H9 (cell line): ENCODE data around the gene POU2AF3. TPM values are rescaled to one million over a fixed set of nuclear protein-coding genes. Genes with fewer than 3 reads are reported as not detected.

Experiments
- DNase-seq: peaks from one replicate; pipeline ENCODE4 v3.0.0-alpha.2; 2017
- H2AFZ ChIP-seq: one replicate; pipeline ENCODE4 v1.6.1; 2013; ENCODE audit warnings: mild to moderate bottlenecking, low read length, control low read depth, moderate library complexity
- H2AK5ac ChIP-seq: 2 replicates; pipeline ENCODE4 v1.6.1; 2013; ENCODE audit warnings: low read length, control low read depth, mixed read lengths; ENCODE audit not compliant: insufficient read length
- H2BK120ac ChIP-seq: one replicate; pipeline ENCODE4 v1.6.1; 2013; ENCODE audit warnings: low read depth, mild to moderate bottlenecking, low read length, control low read depth, inconsistent platforms; ENCODE audit not compliant: poor library complexity, severe bottlenecking
- H2BK12ac ChIP-seq: 2 replicates; pipeline ENCODE4 v1.6.1; 2013; ENCODE audit warnings: low read length, control low read depth, mixed read lengths, low read depth; ENCODE audit not compliant: insufficient read length
- H2BK15ac ChIP-seq: 2 replicates; pipeline ENCODE4 v1.6.1; 2013; ENCODE audit warnings: low read depth, low read length, control low read depth
- H2BK20ac ChIP-seq: one replicate; pipeline ENCODE4 v1.6.1; 2013; ENCODE audit warnings: low read depth, mild to moderate bottlenecking, low read length, control low read depth, inconsistent platforms; ENCODE audit not compliant: poor library complexity, severe bottlenecking
- H2BK5ac ChIP-seq: 2 replicates; pipeline ENCODE4 v1.6.1; 2013; ENCODE audit warnings: low read length, control low read depth, mixed read lengths; ENCODE audit not compliant: insufficient read length
- H3K14ac ChIP-seq: 2 replicates; pipeline ENCODE4 v1.6.1; 2013; ENCODE audit warnings: low read length, control low read depth; ENCODE audit not compliant: insufficient read depth
- H3K18ac ChIP-seq: 2 replicates; pipeline ENCODE4 v1.6.1; 2013; ENCODE audit warnings: low read depth, mild to moderate bottlenecking, mixed read lengths, low read length, control low read depth; ENCODE audit not compliant: insufficient read length
- H3K23ac ChIP-seq: 2 replicates; pipeline ENCODE4 v1.6.1; 2013; ENCODE audit warnings: low read length, control low read depth, mixed read lengths, low read depth; ENCODE audit not compliant: insufficient read length
- H3K23me2 ChIP-seq: 2 replicates; pipeline ENCODE4 v1.6.1; 2013; ENCODE audit warnings: low read depth, mild to moderate bottlenecking, mixed read lengths, low read length, control low read depth; ENCODE audit not compliant: insufficient read length, poor library complexity, severe bottlenecking
- H3K27ac ChIP-seq: 2 replicates; pipeline ENCODE4 v1.5.1; 2013; ENCODE audit warnings: low read length, control low read depth, mixed read lengths, low read depth; ENCODE audit not compliant: insufficient read length
- H3K27me3 ChIP-seq: 2 replicates; pipeline ENCODE4 v1.6.1; 2013; ENCODE audit warnings: low read length, control low read depth, inconsistent platforms; ENCODE audit not compliant: insufficient read depth
- H3K4ac ChIP-seq: 2 replicates; pipeline ENCODE4 v1.6.1; 2013; ENCODE audit warnings: low read depth, mild to moderate bottlenecking, control low read depth, inconsistent platforms, low read length, moderate library complexity
- H3K4me1 ChIP-seq: 2 replicates; pipeline ENCODE4 v1.6.1; 2013; ENCODE audit warnings: low read length, control low read depth, inconsistent platforms; ENCODE audit not compliant: insufficient read depth
- H3K4me2 ChIP-seq: 2 replicates; pipeline ENCODE4 v1.6.1; 2013; ENCODE audit warnings: low read length, control low read depth, mixed read lengths; ENCODE audit not compliant: insufficient read length, insufficient read depth
- H3K56ac ChIP-seq: 2 replicates; pipeline ENCODE4 v1.6.1; 2013; ENCODE audit warnings: low read depth, mild to moderate bottlenecking, mixed read lengths, low read length, control low read depth; ENCODE audit not compliant: insufficient read length
- H3K79me1 ChIP-seq: 2 replicates; pipeline ENCODE4 v1.6.1; 2013; ENCODE audit warnings: low read depth, mild to moderate bottlenecking, moderate library complexity, low read length, control low read depth, inconsistent platforms; ENCODE audit not compliant: insufficient read depth, poor library complexity, severe bottlenecking
- H3K79me2 ChIP-seq: 2 replicates; pipeline ENCODE4 v1.6.1; 2013; ENCODE audit warnings: low read length, control low read depth, inconsistent platforms; ENCODE audit not compliant: insufficient read depth
- H3K9ac ChIP-seq: 2 replicates; pipeline ENCODE4 v1.6.1; 2013; ENCODE audit warnings: low read length, control low read depth, mixed read lengths; ENCODE audit not compliant: insufficient read length; ENCODE audit errors: extremely low read depth
- H3K9me3 ChIP-seq: one replicate; pipeline ENCODE4 v1.6.1; 2013; ENCODE audit warnings: low read depth, low read length, inconsistent platforms; ENCODE audit not compliant: control insufficient read depth
- H3T11ph ChIP-seq: one replicate; pipeline ENCODE4 v1.6.1; 2013; ENCODE audit warnings: mild to moderate bottlenecking, low read length, control low read depth, inconsistent platforms
- H4K20me1 ChIP-seq: one replicate; pipeline ENCODE4 v1.6.1; 2013; ENCODE audit not compliant: control insufficient read depth, insufficient read length, insufficient read depth
- H4K5ac ChIP-seq: 2 replicates; pipeline ENCODE4 v1.6.1; 2013; ENCODE audit warnings: low read depth, mild to moderate bottlenecking, mixed read lengths, low read length, control low read depth; ENCODE audit not compliant: insufficient read length
- H4K8ac ChIP-seq: replicated peaks from 2 replicates; pipeline ENCODE4 v1.6.1; 2013; ENCODE audit warnings: low read length, control low read depth, mixed read lengths, low read depth; ENCODE audit not compliant: insufficient read length
- H4K91ac ChIP-seq: 2 replicates; pipeline ENCODE4 v1.6.1; 2013; ENCODE audit warnings: low read depth, mild to moderate bottlenecking, moderate library complexity, mixed read lengths, low read length, control low read depth; ENCODE audit not compliant: insufficient read length
- H3K27ac Mint-ChIP-seq, 3 experiments: 2 replicates in 2 of 3; 3 replicates in 1 of 3; pipeline ENCODE4 v1.8.0; 2020 to 2021; ENCODE audit warnings: mixed read lengths in 3 of 3, mild to moderate bottlenecking in 1 of 3, moderate library complexity in 1 of 3
- H3K27me3 Mint-ChIP-seq: 2 replicates; pipeline ENCODE4 v1.8.0; 2021; ENCODE audit warnings: low read depth, mild to moderate bottlenecking, moderate library complexity, mixed read lengths
- H3K36me3 Mint-ChIP-seq, 3 experiments: 2 replicates in 2 of 3; 3 replicates in 1 of 3; pipeline ENCODE4 v1.8.0; 2020 to 2021; ENCODE audit warnings: low read depth in 3 of 3, mixed read lengths in 3 of 3; ENCODE audit not compliant: insufficient read depth in 1 of 3
- H3K4me1 Mint-ChIP-seq, 2 experiments: 2 replicates each; pipeline ENCODE4 v1.8.0; 2020; ENCODE audit warnings: mixed read lengths in 2 of 2
- H3K4me3 Mint-ChIP-seq, 2 experiments: 2 replicates in 1 of 2; 3 replicates in 1 of 2; pipeline ENCODE4 v1.8.0; 2020 to 2021; ENCODE audit warnings: mild to moderate bottlenecking in 2 of 2, mixed read lengths in 2 of 2, moderate library complexity in 1 of 2
- H3K9me3 Mint-ChIP-seq, 2 experiments: 2 replicates in 1 of 2; 3 replicates in 1 of 2; pipeline ENCODE4 v1.8.0; 2020; ENCODE audit warnings: mild to moderate bottlenecking in 2 of 2, mixed read lengths in 2 of 2, moderate library complexity in 1 of 2
- WGBS: extraction: QIAGEN DNeasy Blood & Tissue Kit; methylation state at CpG from one replicate; pipeline ENCODE4 v1.1.7; 2013; ENCODE audit warnings: missing lambda C conversion rate, low lambda C conversion rate, mixed read lengths; ENCODE audit not compliant: insufficient read length; ENCODE audit errors: extremely low coverage; 5-methylcytosine and 5-hydroxymethylcytosine counted together
- total RNA-seq: library from RNA; stranded (reverse); gene quantifications from 2 replicates; pipeline ENCODE4 v1.2.1, GENCODE V29; 2021
- TF ChIP-seq, protein P1 (sequence below): fragments of 200-600 bp; sonication (generic); conservative IDR thresholded peaks from 3 replicates; pipeline ENCODE4 v1.8.0; 2021; ENCODE audit warnings: antibody characterized with exemption, mild to moderate bottlenecking

The POU2AF3 gene
- total RNA-seq, 1 experiment from 2014 or later, result 0.52 TPM

DNA sequence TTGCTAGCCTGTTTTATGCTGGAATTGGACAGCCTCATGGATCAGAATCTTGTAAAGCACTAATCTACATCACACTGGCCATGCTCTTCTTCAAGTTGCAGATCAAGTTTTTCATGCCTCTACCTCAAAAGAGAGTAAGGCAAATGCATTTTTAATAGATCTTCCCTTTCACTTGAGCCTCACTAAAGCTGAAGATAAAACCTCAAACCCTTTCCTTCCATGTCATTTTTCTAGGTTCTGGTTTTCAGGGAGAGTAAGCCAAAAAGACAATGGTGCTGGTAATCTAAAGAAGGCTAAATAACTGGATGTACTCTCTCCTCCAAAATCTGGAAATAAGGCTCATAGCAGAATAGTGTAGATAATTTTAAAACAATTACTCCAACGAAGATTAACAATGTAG is 52.5 kb downstream of the POU2AF3 start:
- Histone ChIP-seq H2BK20ac (no peak overlapping the region), H3K4ac (no peak overlapping the region), H3K18ac (no peak overlapping the region), H3K14ac (no peak overlapping the region), H3K79me1 (no peaks in the 10 kb centered on the region), H3T11ph (no peak overlapping the region), H2AK5ac (no peak overlapping the region), H3K23me2 (no peaks in the 10 kb centered on the region), H3K23ac (no peak overlapping the region), H2BK5ac (no peak overlapping the region), H3K79me2 (no peaks in the 10 kb centered on the region), H4K20me1 (no peaks in the 10 kb centered on the region), H3K4me1 (no peaks in the 10 kb centered on the region; the same call in 1 of the 2 replicates), H3K9me3 (no peaks in the 10 kb centered on the region), H3K27me3 (no peaks in the 10 kb centered on the region), H3K4me2 (no peak overlapping the region), H4K8ac (no peak overlapping the region), H2BK120ac (no peak overlapping the region), H2BK12ac (no peak overlapping the region), H4K5ac (no peak overlapping the region), H4K91ac (no peak overlapping the region), H2AFZ (no peak overlapping the region), H3K56ac (no peak overlapping the region), H3K27ac (no peak overlapping the region), H3K9ac (no peak overlapping the region), H2BK15ac (no peak overlapping the region)
- no peak for DNase-seq
- Mint-ChIP-seq H3K4me1 (peaks cover 4 to 5% of the 10 kb centered on the region in 2 experiments; a peak in 2 of 4 replicates), H3K36me3 (no peaks in the 10 kb centered on the region), H3K27ac (no peak overlapping the region), H3K4me3 (no peak overlapping the region), H3K9me3 (no peaks in the 10 kb centered on the region; a peak in 1 of 5 replicates), H3K27me3 (peaks cover 3% of the 10 kb centered on the region; the same call in 1 of the 2 replicates)
- TF ChIP-seq, protein P1, sequence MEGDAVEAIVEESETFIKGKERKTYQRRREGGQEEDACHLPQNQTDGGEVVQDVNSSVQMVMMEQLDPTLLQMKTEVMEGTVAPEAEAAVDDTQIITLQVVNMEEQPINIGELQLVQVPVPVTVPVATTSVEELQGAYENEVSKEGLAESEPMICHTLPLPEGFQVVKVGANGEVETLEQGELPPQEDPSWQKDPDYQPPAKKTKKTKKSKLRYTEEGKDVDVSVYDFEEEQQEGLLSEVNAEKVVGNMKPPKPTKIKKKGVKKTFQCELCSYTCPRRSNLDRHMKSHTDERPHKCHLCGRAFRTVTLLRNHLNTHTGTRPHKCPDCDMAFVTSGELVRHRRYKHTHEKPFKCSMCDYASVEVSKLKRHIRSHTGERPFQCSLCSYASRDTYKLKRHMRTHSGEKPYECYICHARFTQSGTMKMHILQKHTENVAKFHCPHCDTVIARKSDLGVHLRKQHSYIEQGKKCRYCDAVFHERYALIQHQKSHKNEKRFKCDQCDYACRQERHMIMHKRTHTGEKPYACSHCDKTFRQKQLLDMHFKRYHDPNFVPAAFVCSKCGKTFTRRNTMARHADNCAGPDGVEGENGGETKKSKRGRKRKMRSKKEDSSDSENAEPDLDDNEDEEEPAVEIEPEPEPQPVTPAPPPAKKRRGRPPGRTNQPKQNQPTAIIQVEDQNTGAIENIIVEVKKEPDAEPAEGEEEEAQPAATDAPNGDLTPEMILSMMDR, result no peak
- no CpG with 5 or more reads among the region's 1 CpG for WGBS
